CD4-positive, alpha-beta T cell treated with Interferon alpha-2 for 1 hour (primary cell): ENCODE measurements around the gene BICDL2.

Source experiments
- DNase-seq, 2 donors: peaks; one replicate each; pipeline ENCODE4 v3.0.0-alpha.2; 2020 to 2022

BICDL2 gene

DNA sequence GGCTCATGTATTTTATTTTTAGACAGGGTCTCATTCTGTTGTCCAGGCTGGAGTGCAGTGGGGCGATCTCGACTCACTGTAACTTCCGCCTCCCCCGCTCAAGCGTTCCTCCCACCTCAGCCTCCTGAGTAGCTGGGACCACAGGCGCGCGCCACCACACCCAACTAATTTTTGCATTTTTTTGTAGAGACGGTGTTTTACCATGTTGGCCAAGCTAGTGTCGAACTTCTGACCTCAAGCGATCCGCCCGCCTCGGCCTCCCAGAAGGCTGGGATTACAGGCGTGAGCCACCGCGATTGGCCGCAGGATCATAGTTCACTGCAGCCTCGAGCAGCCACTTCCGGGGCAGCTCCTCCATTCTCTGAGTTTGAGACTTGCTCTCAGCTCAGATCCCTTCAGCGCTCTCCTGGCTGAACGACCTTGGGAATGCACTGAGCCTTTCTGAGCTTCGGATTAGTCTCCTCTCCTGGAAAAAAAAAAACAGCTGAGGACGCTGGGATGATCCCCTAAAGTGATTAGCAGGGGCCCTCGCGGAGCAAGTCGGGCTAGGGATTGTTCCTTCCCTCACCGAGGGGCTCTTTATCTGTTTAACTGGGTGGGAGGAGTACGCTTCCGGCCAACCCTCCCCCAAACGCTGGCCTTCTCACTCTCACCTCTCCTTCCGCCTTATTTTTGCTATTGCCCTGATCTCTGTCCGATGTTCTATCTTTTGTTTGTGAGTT is 55.4 kb downstream of the BICDL2 start:
- DNase-seq = no peak

DNA sequence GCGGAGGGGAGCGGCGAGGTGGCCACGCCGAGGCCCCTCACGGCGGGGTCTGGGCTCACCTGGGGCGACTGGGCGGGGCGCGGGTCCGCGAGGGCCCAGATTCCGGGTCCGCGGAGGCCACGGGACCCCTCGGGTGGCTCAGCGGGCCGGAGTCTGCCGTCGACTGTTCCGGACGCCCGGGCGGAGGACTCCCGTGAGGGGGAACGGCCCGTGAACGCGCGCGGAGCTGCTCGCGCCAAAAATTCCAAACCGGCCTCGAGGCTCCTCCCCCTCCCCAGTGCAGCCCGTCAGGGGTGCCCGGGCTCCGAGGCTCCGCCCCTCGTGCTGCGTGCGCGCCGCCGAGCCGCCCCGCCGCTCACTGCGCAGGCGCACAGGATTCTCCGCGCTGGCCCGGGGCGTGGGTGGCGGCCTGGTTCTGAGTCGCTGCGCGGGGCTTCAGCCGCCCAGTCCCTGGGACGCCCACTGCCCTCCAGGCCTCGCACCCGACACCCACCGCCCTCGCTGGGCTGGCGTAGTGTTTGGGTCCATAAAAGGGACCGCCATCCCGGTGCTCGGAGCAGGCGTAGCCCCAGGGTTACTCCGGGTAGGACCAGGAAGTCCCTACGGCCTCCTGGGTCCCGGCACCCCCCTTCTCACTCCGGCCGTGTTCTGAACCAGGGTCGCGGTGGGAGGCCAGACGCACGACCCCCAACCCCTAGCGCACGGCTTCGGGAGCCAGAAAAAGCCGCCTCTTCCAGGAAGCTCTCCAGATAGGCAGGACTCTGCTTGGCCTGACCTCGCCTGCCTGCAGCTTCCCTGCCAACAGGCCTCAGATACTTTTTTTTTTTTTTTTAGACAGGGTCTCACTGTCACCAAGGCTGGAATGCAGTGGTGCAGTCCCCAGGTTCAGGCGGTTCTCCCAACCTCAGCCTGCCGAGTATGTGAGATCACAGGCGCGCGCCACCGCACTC is 56.2 kb downstream of the BICDL2 start, which contains the start of gene PKMYT1:
Gene PKMYT1 (minus strand): TSS at position 220 of the 950 bp plus-strand sequence. CDS start 789 bp downstream, outside the sequence.
- peak; percentile 92 to 96 for DNase-seq

DNA sequence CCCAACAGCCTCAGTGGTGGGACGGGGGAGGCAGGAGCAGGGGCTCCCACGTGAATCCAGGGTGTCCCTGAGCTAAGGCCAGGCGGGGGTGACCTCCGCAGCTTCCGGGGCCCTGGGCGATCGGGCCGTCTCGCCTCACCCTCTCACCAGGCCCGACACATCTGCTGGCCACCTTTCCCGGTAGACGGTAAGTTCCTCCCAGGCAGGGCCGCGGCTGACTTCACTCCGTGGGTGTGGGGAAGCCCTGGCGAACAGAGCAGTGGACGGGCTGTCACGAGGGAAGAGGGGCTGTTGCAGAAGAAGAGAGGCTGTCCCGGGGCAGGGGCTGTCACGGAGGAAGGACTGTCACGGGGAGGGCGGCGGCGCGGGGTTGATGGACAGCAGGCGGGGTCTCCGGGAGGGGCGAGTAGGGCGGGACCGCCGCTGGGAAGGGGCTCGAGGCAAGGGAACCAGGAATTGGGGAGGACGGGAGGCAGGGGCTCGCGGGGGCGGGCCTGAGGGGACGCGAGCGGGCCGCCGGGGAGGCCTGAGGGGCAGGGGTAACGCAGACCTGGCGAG is 57.0 kb downstream of the BICDL2 start:
- DNase-seq = no peak
